Right renal cortex interstitium (tissue), 3 donors: ENCODE data around the gene PADI4. TPM values are rescaled to one million over a fixed set of nuclear protein-coding genes. Genes with fewer than 3 reads are reported as not detected.

Experiments used
- DNase-seq, 3 donors: peaks; one replicate each; pipeline ENCODE4 v3.0.0-alpha.2; 2013; ENCODE audit warnings: low read depth in 3 of 3, low spot score in 2 of 3
- polyA plus RNA-seq, 3 donors: library from polyadenylated mRNA; unstranded; fragments of 120-200 nt; gene quantifications; one replicate each; pipeline ENCODE4 v1.2.1, GENCODE V29; 2013; ENCODE audit not compliant: insufficient read length in 3 of 3

PADI4 gene
- under 1 TPM; 0.29 to 0.89 (median 0.50) TPM for polyA plus RNA-seq

GRCh38 chr1:17307946-17308345 is at the start of gene PADI4:
PADI4 (plus strand) TSS chr1:17308197; CDS start chr1:17308223, 26 bp downstream.
- DNase-seq: no peak

GRCh38 chr1:17258758-17259130 is 49.3 kb upstream of the PADI4 start:
- DNase-seq: no peak

GRCh38 chr1:17259233-17259873 is 48.6 kb upstream of the PADI4 start:
- no peak for DNase-seq

GRCh38 chr1:17260264-17260663 is 47.7 kb upstream of the PADI4 start:
- no peak for DNase-seq

GRCh38 chr1:17260738-17261137 is 47.3 kb upstream of the PADI4 start:
- DNase-seq: no peak

GRCh38 chr1:17263936-17264335 is 44.1 kb upstream of the PADI4 start:
- no peak for DNase-seq

GRCh38 chr1:17264470-17264869 is 43.5 kb upstream of the PADI4 start:
- no peak for DNase-seq

- no peak for DNase-seq
Measured at GRCh38 chr1:17265162-17265561, 42.8 kb upstream of the PADI4 start.

- DNase-seq: no peak
Measured at GRCh38 chr1:17265950-17266349, 42.0 kb upstream of the PADI4 start.

GRCh38 chr1:17270891-17271765 is 36.9 kb upstream of the PADI4 start:
- DNase-seq: no peak

GRCh38 chr1:17272066-17272465 is 35.9 kb upstream of the PADI4 start:
- no peak for DNase-seq

GRCh38 chr1:17272646-17273045 is 35.4 kb upstream of the PADI4 start:
- no peak for DNase-seq

GRCh38 chr1:17273096-17273495 is 34.9 kb upstream of the PADI4 start:
- no peak for DNase-seq

- DNase-seq: peak in 1 of 3 donors; percentile 18
Measured at GRCh38 chr1:17274186-17275170, 33.5 kb upstream of the PADI4 start.

- DNase-seq: no peak
Measured at GRCh38 chr1:17276568-17276967, 31.4 kb upstream of the PADI4 start.

GRCh38 chr1:17277511-17278159 is 30.4 kb upstream of the PADI4 start:
- DNase-seq: no peak

- DNase-seq: no peak
Measured at GRCh38 chr1:17278996-17279830, 28.8 kb upstream of the PADI4 start.

GRCh38 chr1:17280436-17280835 is 27.6 kb upstream of the PADI4 start:
- no peak for DNase-seq

GRCh38 chr1:17280894-17281293 is 27.1 kb upstream of the PADI4 start:
- DNase-seq: no peak
